HuH-7.5 (cell line): Measurements from ENCODE around the gene ZBTB46.
"Not testable (repeated sequence)": the region's sequence is repeated elsewhere in the genome, so short reads cannot be mapped to it uniquely, and the experiment has no call there.

Experiments
- DNase-seq: peaks from one replicate; pipeline ENCODE4 v3.0.0; 2011; ENCODE audit warnings: low spot score

ZBTB46 gene

GRCh38 chr20:63735859-63736718 lies 95.0 kb downstream of the ZBTB46 start, which contains the start of gene LIME1:
TSS of gene LIME1 (plus strand) at chr20:63736664. CDS start at chr20:63737550, 886 bp downstream.
- DNase-seq, result peak; percentile 24

DNA sequence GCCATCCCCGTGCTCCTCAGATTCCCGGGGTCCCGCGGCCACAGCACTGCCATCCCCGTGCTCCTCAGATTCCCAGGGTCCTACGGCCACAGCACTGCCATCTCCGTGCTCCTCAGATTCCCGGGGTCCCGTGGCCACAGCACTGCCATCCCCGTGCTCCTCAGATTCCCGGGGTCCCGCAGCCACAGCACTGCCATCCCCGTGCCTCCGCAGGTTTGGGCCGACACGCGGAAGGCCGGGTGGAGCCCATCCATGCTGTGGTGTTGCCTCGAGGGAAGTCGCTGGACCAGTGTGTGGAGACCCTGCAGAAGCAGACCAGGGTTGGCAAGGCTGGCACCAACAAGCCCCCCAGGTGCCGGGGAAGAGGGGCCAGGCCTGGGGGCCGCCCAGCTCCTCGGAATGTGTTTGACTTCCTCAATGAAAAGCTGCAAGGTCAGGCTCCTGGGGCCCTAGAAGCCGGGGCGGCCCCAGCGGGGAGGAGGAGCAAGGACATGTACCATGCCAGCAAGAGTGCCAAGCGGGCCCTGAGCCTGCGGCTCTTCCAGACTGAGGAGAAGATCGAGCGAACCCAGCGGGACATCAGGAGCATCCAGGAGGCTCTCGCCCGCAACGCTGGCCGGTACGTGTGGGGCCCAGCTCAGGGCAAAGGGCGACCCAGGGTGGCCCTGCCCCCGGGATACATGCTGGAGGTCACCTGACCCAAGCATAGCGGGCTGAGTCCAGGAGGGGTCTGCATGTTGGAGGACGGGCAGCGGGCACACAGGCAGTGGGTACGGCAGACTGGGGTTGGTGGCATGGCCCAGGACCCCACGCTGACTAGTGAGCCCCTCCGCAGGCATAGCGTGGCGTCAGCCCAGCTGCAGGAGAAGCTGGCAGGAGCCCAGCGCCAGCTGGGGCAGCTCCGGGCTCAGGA lies 95.9 kb downstream of the ZBTB46 start:
- no peak for DNase-seq

GRCh38 chr20:63734111-63734945 lies 96.7 kb downstream of the ZBTB46 start:
- DNase-seq, result no peak

- no peak for DNase-seq
Observed at GRCh38 chr20:63733579-63734081, 97.4 kb downstream of the ZBTB46 start.

DNA sequence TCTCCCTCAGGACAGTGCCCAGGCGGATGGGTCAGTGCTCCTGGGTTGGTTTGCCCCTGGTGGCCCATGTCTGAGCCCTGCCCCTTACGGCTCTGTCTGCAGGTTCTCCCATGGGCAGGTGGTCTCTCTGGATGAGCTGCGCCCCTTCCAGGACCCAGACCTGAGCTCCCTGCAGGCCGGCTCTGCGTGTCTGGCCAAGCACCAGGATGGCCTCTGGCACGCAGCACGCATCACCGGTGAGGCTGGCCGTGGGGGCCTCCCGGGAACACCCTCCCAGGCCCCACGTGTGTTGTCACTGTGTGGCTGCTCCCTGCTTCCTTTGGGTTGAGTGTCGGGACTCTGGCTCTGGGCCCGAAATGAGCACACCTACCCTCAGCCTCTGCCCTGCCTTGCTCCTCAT lies 97.9 kb downstream of the ZBTB46 start:
- no peak for DNase-seq

DNA sequence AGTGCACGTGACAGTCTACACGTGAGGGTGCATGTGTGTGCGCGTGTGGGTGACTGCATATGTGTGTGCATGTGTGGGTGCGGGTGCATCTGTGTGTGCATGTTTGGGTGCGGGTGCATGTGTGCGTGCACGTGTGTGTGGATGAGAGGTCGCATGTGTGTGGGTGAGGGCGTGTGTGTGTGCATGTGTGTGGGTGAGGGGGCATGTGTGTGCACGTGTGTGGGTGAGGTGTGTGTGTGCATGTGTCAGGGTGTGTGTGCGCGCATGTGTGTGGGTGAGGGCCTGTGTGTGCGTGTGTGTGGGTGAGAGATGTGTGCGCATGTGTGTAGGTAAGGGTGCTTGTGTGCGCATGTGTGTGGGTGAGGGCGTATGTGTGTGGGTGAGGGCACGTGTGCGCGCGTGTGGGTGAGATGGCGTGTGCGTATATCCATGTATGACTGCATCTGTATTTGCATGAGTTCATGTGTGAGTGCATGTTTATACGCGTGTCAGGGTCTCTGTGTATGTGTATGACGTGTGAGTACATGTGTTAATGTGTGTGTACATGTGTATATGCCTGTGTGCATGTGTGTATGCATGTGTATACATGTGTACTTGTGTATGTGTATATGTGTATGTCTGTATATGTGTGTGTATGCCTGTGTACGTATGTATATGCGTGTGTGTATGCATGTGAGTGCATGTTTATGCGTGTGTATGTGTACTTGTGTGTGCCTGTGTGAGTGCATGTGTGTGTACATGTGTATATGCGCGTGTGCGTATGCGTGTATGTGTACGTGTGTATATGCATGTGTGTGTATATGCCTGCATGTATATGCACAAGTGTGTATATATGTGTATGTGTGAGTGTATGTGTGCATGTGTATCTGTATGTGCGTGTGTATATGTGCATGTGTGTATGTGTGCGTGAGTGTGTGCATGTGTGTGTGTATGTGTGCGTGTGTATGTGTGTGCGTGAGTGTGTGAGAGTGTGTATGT lies 98.7 kb downstream of the ZBTB46 start:
- DNase-seq, result no peak

DNA sequence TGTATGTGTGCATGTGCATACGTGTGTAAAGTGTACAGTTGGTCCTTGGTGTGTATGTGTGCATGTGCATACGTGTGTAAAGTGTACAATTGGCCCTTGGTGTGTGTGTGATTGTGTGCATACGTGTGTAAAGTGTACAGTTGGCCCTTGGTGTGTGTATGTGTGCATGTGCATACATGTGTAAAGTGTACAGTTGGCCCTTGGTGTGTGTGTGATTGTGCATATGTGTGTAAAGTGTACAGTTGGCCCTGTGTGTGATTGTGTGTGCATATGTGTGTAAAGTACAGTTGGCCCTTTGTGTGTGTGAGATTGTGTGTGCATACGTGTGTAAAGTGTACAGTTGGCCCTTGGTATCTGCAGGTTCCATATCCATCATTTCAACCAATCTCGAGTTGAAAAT lies 99.7 kb downstream of the ZBTB46 start:
- no peak for DNase-seq

DNA sequence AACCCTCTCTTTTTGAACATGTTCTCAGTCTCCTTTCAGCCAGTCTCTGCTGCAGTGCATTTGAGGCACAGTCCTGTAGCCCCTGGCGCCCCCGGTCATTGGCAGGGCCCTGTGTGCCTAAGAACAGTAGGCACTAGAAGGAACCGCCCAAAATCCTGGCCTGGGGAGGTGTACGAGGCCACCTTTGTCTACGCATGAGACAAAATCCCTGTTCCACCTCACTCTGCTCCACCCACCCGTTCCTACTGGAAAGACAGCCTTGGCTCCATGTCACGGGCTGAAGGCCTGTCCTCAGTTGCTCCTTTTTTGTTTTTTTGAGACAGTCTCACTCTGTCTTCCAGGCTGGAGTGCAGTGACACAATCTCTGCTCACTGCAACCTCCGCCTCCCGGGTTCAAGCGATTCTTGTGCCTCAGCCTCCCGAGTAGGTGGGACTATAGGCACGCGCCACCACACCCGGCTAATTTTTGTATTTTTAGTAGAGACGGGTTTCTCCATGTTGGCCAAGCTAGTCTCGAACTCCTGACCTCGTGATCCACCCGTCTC lies 100.8 kb downstream of the ZBTB46 start:
- DNase-seq, result not testable (repeated sequence)

DNA sequence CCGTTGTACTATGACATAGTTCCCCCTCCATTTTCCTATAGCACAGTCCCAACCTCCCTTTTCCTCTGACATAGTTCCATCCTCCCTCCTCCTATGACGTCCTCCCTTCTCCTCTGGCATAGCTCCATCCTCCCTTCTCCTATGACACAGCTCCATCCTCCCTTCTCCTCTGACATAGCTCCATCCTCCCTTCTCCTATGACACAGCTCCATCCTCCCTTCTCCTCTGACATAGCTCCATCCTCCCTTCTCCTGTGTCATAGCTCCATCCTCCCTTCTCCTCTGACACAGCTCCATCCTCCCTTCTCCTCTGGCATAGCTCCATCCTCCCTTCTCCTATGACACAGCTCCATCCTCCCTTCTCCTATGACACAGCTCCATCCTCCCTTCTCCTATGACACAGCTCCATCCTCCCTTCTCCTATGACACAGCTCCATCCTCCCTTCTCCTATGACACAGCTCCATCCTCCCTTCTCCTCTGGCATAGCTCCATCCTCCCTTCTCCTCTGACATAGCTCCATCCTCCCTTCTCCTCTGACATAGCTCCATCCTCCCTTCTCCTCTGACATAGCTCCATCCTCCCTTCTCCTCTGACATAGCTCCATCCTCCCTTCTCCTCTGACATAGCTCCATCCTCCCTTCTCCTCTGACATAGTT lies 108.0 kb downstream of the ZBTB46 start:
- DNase-seq, result not testable (repeated sequence)

- DNase-seq, result no peak
Observed at GRCh38 chr20:63718996-63719395, 112.1 kb downstream of the ZBTB46 start.

DNA sequence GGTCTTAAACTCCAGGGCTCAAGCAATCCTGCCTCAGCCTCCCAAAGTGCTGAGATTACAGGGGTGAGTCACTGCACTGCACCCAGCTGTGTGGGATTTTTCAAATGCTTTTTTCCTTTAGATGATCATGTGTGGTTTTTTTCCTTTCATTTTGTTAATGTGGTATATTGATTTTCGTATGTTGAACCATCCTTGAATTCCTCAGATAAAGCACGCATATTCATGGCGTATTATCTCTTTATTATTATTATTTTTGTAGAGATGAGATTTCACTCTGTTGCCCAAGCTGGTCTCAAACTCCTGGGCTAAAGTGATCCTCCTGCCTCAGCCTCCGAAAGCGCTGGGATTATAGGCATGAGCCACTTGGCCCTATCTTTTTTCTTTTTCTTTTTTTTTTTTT lies 116.2 kb downstream of the ZBTB46 start:
- DNase-seq, result no peak

GRCh38 chr20:63712191-63712590 lies 118.9 kb downstream of the ZBTB46 start:
- no peak for DNase-seq

DNA sequence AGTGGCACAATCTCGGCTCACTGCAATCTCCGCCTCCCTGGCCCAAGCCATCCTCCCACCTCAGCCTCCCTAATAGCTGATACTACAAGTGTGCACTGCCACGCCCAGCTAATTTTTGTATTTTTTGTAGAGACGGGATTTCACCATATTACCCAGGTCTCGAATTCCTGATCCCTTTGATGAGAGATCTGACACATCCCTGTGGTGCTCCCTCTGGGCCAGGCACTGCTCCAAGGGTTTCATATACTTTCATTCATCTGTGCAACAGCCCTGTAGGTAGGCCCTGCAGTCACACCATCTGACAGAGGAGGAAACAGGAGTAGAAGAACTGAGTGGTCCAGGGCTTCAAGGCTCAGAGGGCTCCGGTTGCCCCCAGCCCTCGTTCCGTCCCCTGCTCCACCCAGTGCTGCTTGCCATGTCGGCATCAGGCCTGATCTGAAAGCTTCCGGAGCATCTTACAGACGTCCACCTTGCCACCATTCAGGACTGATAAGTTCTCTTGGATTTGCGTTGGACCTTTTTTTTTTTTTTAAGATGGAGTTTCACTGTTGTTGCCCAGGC lies 119.9 kb downstream of the ZBTB46 start:
- DNase-seq, result no peak

DNA sequence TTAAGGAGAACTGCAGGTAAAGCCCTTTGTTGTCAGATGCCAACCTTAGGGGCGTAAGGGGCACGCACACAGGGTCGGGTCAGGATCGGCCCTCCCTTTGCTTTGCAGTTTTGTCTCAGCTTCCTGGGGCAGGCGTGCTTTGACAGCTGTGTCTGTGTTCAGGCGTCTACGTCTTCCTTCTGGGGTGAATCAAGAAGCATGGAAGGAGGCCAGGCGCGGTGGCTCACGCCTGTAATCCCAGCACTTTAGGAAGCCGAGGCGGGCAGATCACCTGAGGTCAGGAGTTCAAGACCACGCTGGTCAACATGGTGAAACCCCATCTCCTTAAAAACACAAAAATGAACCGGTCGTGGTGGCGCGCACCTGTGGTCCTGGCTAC lies 121.9 kb downstream of the ZBTB46 start:
- DNase-seq, result no peak

DNA sequence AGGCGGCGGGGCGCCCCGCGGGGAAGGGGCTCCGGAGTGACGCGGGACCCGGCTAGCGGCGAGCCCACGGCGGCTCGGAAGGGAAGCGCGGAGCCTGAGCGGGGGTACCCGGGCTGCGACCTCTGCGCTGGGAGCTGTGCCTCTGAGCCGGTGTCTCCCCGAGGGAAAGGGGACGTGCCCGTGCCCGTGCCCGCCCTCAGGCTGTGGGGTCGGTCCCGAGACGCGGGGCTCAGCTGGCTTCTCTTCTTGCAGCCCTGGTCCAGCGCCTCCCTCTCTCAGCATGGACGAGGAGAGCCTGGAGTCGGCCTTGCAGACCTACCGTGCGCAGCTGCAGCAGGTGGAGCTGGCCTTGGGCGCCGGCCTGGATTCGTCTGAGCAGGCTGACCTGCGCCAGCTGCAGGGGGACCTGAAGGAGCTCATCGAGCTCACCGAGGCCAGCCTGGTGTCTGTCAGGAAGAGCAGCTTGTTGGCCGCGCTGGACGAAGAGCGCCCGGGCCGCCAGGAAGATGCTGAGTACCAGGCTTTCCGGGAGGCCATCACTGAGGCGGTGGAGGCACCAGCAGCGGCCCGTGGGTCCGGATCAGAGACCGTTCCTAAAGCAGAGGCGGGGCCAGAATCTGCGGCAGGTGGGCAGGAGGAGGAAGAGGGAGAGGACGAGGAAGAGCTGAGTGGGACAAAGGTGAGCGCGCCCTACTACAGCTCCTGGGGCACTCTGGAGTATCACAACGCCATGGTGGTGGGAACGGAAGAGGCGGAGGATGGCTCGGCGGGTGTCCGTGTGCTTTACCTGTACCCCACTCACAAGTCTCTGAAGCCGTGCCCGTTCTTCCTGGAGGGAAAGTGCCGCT lies 122.5 kb downstream of the ZBTB46 start:
- DNase-seq, result no peak

DNA sequence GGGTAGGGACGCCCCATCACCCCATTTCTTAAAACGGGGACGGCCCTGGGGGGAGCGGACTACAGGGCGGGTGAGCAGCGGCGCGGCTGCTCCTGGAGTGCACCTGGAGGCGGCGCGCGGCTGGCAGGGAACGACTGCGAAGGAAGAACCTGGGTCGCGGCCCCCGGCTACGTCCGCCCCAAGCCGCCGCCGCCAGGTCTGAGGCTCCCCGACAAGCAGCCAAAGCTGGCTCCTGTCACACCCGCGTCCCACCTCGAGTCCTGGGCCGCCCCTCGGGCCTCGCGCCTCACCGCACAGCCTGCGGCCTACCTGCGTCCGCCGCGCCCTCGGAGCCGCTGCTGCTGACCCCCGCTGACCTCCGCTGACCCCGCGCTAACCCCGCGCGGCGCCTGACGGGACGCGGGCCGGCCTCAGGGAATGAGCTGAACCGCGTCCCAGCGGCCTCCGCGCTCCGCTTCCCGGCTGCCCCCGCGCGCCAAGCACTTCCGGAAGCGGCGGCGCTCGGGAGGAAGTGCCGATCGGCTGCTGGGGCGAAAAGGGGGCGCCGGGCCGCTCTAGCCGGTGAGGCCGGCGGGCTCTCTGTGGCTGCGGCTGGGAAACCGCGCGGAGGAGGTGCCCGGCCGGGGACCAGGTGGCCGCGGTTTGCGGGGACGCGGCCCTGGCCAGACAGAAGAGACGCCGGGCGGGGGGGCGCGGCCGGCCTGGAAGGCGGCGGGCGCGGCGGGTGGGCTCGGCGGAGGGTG lies 123.3 kb downstream of the ZBTB46 start, which contains the start of the genes ARFRP1 and ZGPAT:
Gene ARFRP1 (minus strand): TSS at position 419 of the 743 bp plus-strand sequence. CDS start 885 bp downstream, outside the sequence.
Gene ZGPAT (plus strand): TSS at position 482 of the 743 bp plus-strand sequence. CDS start 542 bp downstream, outside the sequence.
- DNase-seq, result peak; percentile 94

- peak; percentile 77 for DNase-seq
Observed at GRCh38 chr20:63706852-63707557, 124.1 kb downstream of the ZBTB46 start.
